Raji (cell line): ENCODE results near the gene CREG2.
A peak's percentile ranks its signal among the peaks of the same experiment; 100 is the strongest.

Source experiments
- POLR2A ChIP-seq: IDR thresholded peaks from 2 replicates; pipeline ENCODE4 v1.6.1; 2011; ENCODE audit warnings: low read depth, low read length, control low read depth; ENCODE audit not compliant: insufficient read depth

Gene CREG2

GRCh38 chr2:101310834-101311695, 76.2 kb downstream of the CREG2 start:
- no peak for TF ChIP-seq POLR2A

- no peak for TF ChIP-seq POLR2A
Observed at GRCh38 chr2:101310090-101310833, 77.0 kb downstream of the CREG2 start.

GRCh38 chr2:101308432-101309210, 78.7 kb downstream of the CREG2 start, which contains the start of gene RNF149:
RNF149 (minus strand) TSS chr2:101308701; CDS start chr2:101308588, 113 bp downstream.
- peak; percentile 96 for TF ChIP-seq POLR2A

GRCh38 chr2:101307950-101308431, 79.3 kb downstream of the CREG2 start:
- TF ChIP-seq POLR2A: no peak

- TF ChIP-seq POLR2A: no peak
Observed at GRCh38 chr2:101307503-101307902, 79.8 kb downstream of the CREG2 start.

- no peak for TF ChIP-seq POLR2A
Observed at GRCh38 chr2:101306410-101306809, 80.9 kb downstream of the CREG2 start.

GRCh38 chr2:101305492-101306078, 81.7 kb downstream of the CREG2 start:
- TF ChIP-seq POLR2A: no peak

GRCh38 chr2:101305035-101305434, 82.3 kb downstream of the CREG2 start:
- no peak for TF ChIP-seq POLR2A

- TF ChIP-seq POLR2A: no peak
Observed at GRCh38 chr2:101303688-101304087, 83.6 kb downstream of the CREG2 start.

- no peak for TF ChIP-seq POLR2A
Observed at GRCh38 chr2:101302016-101302415, 85.3 kb downstream of the CREG2 start.

- TF ChIP-seq POLR2A: no peak
Observed at GRCh38 chr2:101300836-101301235, 86.5 kb downstream of the CREG2 start.

- no peak for TF ChIP-seq POLR2A
Observed at GRCh38 chr2:101300164-101300563, 87.1 kb downstream of the CREG2 start.

- TF ChIP-seq POLR2A: no peak
Observed at GRCh38 chr2:101299604-101300003, 87.7 kb downstream of the CREG2 start.

- no peak for TF ChIP-seq POLR2A
Observed at GRCh38 chr2:101297383-101297782, 89.9 kb downstream of the CREG2 start.

GRCh38 chr2:101296371-101296770, 90.9 kb downstream of the CREG2 start:
- TF ChIP-seq POLR2A: no peak
